ENCODE data around the gene CCL26. TPM values are rescaled to one million over a fixed set of nuclear protein-coding genes. Genes with fewer than 3 reads are reported as not detected.

The CCL26 gene
- total and polyA plus RNA-seq, 9 of the 15 experiments (the other 6 are each of a cell fraction or from before 2014, with no cell fraction given), result 2.3 to 26.8 (median 8.4) TPM

DNA sequence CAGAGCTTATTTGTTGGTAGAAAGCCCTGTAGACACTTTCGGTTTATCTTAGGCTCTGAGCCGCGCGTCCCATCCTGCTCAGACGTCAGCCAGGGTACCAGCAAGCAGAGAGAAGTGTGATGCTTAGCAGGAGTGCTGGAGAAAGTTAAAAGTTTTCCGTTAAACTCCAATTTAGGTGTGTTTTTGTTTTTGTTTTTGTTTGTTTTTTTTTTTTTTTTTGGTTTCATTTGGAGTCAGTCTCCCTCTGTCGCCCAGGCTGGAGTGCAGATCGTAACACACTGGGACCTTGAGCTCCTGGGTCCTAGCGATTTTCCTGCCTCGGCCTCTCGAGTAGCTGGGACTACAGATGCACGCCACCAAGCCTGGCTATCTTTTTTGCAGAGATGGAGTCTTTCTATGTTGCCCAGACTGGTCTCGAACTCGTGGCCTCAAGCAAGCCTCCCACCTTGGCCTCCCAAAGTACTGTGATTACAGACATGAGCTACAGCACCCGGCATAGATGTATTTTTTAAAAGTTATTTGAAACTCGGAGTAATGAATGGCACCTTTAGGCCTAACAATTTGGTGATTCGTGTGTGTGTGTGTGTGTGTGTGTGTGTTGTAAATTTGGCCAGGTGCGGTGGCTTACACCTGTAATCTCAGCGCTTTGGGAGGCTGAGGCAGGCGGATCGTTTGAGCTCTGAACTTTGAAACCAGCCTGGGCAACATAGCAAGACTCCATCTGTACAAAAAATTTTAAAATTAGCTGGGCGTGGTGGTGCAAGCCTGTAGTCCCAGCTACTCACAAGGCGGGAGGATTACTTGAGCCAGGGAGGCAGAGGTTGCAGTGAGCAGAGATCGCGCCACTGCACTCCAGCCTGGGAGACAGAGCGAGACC lies 32.0 kb downstream of the CCL26 start (continued):
- TF ChIP-seq, protein P1, sequence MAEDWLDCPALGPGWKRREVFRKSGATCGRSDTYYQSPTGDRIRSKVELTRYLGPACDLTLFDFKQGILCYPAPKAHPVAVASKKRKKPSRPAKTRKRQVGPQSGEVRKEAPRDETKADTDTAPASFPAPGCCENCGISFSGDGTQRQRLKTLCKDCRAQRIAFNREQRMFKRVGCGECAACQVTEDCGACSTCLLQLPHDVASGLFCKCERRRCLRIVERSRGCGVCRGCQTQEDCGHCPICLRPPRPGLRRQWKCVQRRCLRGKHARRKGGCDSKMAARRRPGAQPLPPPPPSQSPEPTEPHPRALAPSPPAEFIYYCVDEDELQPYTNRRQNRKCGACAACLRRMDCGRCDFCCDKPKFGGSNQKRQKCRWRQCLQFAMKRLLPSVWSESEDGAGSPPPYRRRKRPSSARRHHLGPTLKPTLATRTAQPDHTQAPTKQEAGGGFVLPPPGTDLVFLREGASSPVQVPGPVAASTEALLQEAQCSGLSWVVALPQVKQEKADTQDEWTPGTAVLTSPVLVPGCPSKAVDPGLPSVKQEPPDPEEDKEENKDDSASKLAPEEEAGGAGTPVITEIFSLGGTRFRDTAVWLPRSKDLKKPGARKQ (CRISPR knock-in tag; IDR thresholded peaks at IDR 0.05), result no peak
- TF ChIP-seq RFX1 (IDR thresholded peaks at IDR 0.05), result no peak
- TF ChIP-seq NR2C2 (CRISPR knock-in tag; IDR thresholded peaks at IDR 0.05), result no peak
- no peak for TF ChIP-seq NR2C2 (tag; IDR thresholded peaks at IDR 0.05)
- TF ChIP-seq, protein P2, sequence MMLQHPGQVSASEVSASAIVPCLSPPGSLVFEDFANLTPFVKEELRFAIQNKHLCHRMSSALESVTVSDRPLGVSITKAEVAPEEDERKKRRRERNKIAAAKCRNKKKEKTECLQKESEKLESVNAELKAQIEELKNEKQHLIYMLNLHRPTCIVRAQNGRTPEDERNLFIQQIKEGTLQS (IDR thresholded peaks at IDR 0.05), result no peak
- TF ChIP-seq, protein P2 (CRISPR knock-in tag; conservative IDR thresholded peaks at IDR 0.05), result 0 out of 2 replicates have a peak, but pooled peaks have one; percentile 61
- peak; percentile 56; the same call in 1 of the 2 replicates for TF ChIP-seq BCOR (IDR thresholded peaks at IDR 0.05)
- TF ChIP-seq, protein P3, sequence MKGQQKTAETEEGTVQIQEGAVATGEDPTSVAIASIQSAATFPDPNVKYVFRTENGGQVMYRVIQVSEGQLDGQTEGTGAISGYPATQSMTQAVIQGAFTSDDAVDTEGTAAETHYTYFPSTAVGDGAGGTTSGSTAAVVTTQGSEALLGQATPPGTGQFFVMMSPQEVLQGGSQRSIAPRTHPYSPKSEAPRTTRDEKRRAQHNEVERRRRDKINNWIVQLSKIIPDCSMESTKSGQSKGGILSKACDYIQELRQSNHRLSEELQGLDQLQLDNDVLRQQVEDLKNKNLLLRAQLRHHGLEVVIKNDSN (CRISPR knock-in tag; IDR thresholded peaks at IDR 0.05), result no peak
- peak in 1 of 2 experiments; percentile 54; a peak in 1 of 4 replicates for TF ChIP-seq KDM1A (IDR thresholded peaks at IDR 0.05)
- TF ChIP-seq IFI16 (CRISPR knock-in tag; IDR thresholded peaks at IDR 0.05), result no peak
- no peak for TF ChIP-seq ETV6 (IDR thresholded peaks at IDR 0.05; ENCODE audit: borderline replicate concordance in 1 of 2, low read depth in 2 of 2, low read length in 1 of 2)
- TF ChIP-seq ETV6 (CRISPR knock-in tag; IDR thresholded peaks at IDR 0.05; ENCODE audit: borderline replicate concordance), result no peak
- TF ChIP-seq, protein P4, sequence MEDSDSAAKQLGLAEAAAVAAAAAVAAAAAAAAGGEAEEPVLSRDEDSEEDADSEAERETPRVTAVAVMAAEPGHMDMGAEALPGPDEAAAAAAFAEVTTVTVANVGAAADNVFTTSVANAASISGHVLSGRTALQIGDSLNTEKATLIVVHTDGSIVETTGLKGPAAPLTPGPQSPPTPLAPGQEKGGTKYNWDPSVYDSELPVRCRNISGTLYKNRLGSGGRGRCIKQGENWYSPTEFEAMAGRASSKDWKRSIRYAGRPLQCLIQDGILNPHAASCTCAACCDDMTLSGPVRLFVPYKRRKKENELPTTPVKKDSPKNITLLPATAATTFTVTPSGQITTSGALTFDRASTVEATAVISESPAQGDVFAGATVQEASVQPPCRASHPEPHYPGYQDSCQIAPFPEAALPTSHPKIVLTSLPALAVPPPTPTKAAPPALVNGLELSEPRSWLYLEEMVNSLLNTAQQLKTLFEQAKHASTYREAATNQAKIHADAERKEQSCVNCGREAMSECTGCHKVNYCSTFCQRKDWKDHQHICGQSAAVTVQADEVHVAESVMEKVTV (CRISPR knock-in tag; IDR thresholded peaks at IDR 0.05), result no peak
- TF ChIP-seq, protein P5, sequence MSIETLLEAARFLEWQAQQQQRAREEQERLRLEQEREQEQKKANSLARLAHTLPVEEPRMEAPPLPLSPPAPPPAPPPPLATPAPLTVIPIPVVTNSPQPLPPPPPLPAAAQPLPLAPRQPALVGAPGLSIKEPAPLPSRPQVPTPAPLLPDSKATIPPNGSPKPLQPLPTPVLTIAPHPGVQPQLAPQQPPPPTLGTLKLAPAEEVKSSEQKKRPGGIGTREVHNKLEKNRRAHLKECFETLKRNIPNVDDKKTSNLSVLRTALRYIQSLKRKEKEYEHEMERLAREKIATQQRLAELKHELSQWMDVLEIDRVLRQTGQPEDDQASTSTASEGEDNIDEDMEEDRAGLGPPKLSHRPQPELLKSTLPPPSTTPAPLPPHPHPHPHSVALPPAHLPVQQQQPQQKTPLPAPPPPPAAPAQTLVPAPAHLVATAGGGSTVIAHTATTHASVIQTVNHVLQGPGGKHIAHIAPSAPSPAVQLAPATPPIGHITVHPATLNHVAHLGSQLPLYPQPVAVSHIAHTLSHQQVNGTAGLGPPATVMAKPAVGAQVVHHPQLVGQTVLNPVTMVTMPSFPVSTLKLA (conservative IDR thresholded peaks at IDR 0.05), result no peak
- TF ChIP-seq U2AF1 (optimal IDR thresholded peaks at IDR 0.05; ENCODE audit: low read depth, low read length), result no peak
- TF ChIP-seq ZSCAN29 (IDR thresholded peaks at IDR 0.05), result peak; percentile 4; the same call in 1 of the 2 replicates
- TF ChIP-seq NFRKB (IDR thresholded peaks at IDR 0.05; ENCODE audit: low read depth), result no peak
- no peak for TF ChIP-seq SP1 (CRISPR knock-in tag; IDR thresholded peaks at IDR 0.05)
- TF ChIP-seq XRCC3 (IDR thresholded peaks at IDR 0.05), result no peak
- TF ChIP-seq CSDE1 (IDR thresholded peaks at IDR 0.05), result no peak
- no peak for TF ChIP-seq ZZZ3 (IDR thresholded peaks at IDR 0.05)
- no peak for TF ChIP-seq NBN (IDR thresholded peaks at IDR 0.05; ENCODE audit: low read depth)
- 0 out of 2 replicates have a peak, but pooled peaks have one; percentile 50 for TF ChIP-seq SMARCE1 (IDR thresholded peaks at IDR 0.05)
- TF ChIP-seq CBFA2T2 (conservative IDR thresholded peaks at IDR 0.05), result no peak
